ENCODE data around the gene C1orf94. TPM values are rescaled to one million over a fixed set of nuclear protein-coding genes. Genes with fewer than 3 reads are reported as not detected.

The C1orf94 gene
- total and polyA plus RNA-seq, 2 of the 8 experiments (the other 6 are each of a cell fraction or from before 2014, with no cell fraction given) = 5.8 to 12.5 TPM

GRCh38 chr1:34164771-34165391, 11.8 kb upstream of the C1orf94 start, which contains the start of gene CSMD2:
TSS of gene CSMD2 (minus strand) at chr1:34165230. CDS start at chr1:34165097, 133 bp downstream.
- Histone ChIP-seq H3K23me2 (ENCODE audit: low read depth, low read length) (peaks cover 35% of the 10 kb centered on the region), H2BK15ac (ENCODE audit: low read length) (peak within 1 kb of the TSS; percentile 98; the same call in 1 of the 2 replicates), H2BK12ac (ENCODE audit: low read depth, low read length) (peak within 1 kb of the TSS; percentile 99; the same call in 1 of the 2 replicates), H3K56ac (replicated peaks; ENCODE audit: insufficient read length, low read depth, low read length) (peak within 1 kb of the TSS; percentile 77), H4K5ac (ENCODE audit: insufficient read length, low read depth, low read length) (peak within 1 kb of the TSS; percentile 84), H3K9ac (replicated peaks in 1 of 4; ENCODE audit: extremely low read depth in 1 of 4, low read depth in 3 of 4, low read length in 3 of 4) (peak within 1 kb of the TSS; percentile 49 to 86 (median 74)), H4K20me1 (replicated peaks in 1 of 2; ENCODE audit: control insufficient read depth in 1 of 2, insufficient read depth in 2 of 2, low read length in 2 of 2) (peaks cover 2 to 3% of the 10 kb centered on the region in 2 experiments), H3K27me3 (replicated peaks in 1 of 4; ENCODE audit: control insufficient read depth in 3 of 4, extremely low read depth in 1 of 4, insufficient read depth in 3 of 4, low read length in 3 of 4) (no peaks in the 10 kb centered on the region), H3K18ac (ENCODE audit: extremely low read depth, low read length) (peak within 1 kb of the TSS; percentile 94), H2BK5ac (ENCODE audit: low read depth, low read length) (peak within 1 kb of the TSS; percentile 92; the same call in 1 of the 2 replicates), H2AFZ (ENCODE audit: low read length) (0 out of 2 replicates have a peak within 1 kb of the TSS, but pooled peaks have one; percentile 68), H2BK120ac (replicated peaks; ENCODE audit: low read depth, low read length) (peak within 1 kb of the TSS; percentile 52), H3K4me2 (ENCODE audit: insufficient read depth in 1 of 2, low read depth in 2 of 2, low read length in 2 of 2) (peak within 1 kb of the TSS; percentile 87 to 97), H2AK5ac (ENCODE audit: low read depth, low read length) (peak within 1 kb of the TSS; percentile 93; the same call in 1 of the 2 replicates), H3K23ac (ENCODE audit: insufficient read length) (no peak within 1 kb of the TSS), H3K79me1 (ENCODE audit: low read depth, low read length) (peaks cover 10% of the 10 kb centered on the region; the same call in 1 of the 2 replicates), H3K4me3 (ENCODE audit: extremely low read depth in 1 of 4, insufficient read depth in 2 of 4, low read depth in 3 of 4, low read length in 4 of 4) (peak within 1 kb of the TSS; percentile 80 to 90 (median 82)), H3K14ac (ENCODE audit: insufficient read length) (no peak within 1 kb of the TSS), H4K91ac (replicated peaks; ENCODE audit: insufficient read length, low read length) (peak within 1 kb of the TSS; percentile 97), H3K36me3 (ENCODE audit: control insufficient read depth in 2 of 4, insufficient read depth in 4 of 4, low read length in 3 of 4) (no peaks in the 10 kb centered on the region), H4K8ac (ENCODE audit: extremely low read depth, insufficient read depth, low read length) (peak within 1 kb of the TSS; percentile 83), H3K79me2 (ENCODE audit: control insufficient read depth in 1 of 2, insufficient read depth in 2 of 2, low read length in 2 of 2) (peaks cover 10 to 40% of the 10 kb centered on the region in 2 experiments), H3K4ac (replicated peaks; ENCODE audit: insufficient read length, low read depth, low read length) (peak within 1 kb of the TSS; percentile 63), H3K4me1 (replicated peaks in 1 of 4; ENCODE audit: control insufficient read depth in 3 of 4, insufficient read depth in 4 of 4, low read length in 3 of 4) (peaks cover 5 to 21% (median 12%) of the 10 kb centered on the region in 4 experiments), H3K27ac (ENCODE audit: low read depth, low read length) (0 out of 2 replicates have a peak within 1 kb of the TSS, but pooled peaks have one; percentile 16), H2BK20ac (ENCODE audit: low read length) (peak within 1 kb of the TSS; percentile 93), H3K9me3 (ENCODE audit: insufficient read depth in 2 of 2, low read depth in 1 of 2, low read length in 1 of 2) (no peaks in the 10 kb centered on the region)
- POLR2A ChIA-PET (ENCODE audit: partially characterized antibody) = interaction anchor here (0.7 to 7.0 kb wide), 4 partner anchors 12 to 215 kb away, joined by 3 to 82 read pairs (median 4); partner anchors contain the start of gene C1orf94
- CTCF ChIA-PET (ENCODE audit: partially characterized antibody) = interaction anchor here (0.8 to 1.3 kb wide), 2 partner anchors 10 to 177 kb away, joined by 3 to 5 read pairs; no protein-coding TSS in a partner anchor
- DNase-seq (ENCODE audit: low read depth in 1 of 2, low spot score in 2 of 2) = peak in 1 of 2 experiments; percentile 86
- WGBS, 2 experiments (ENCODE audit: extremely low coverage in 1 of 2, insufficient coverage in 1 of 2, insufficient read length in 1 of 2, insufficient replicate concordance in 2 of 2, low coverage in 1 of 2, low lambda C conversion rate in 2 of 2, missing lambda C conversion rate in 1 of 2) = 2% methylated on average over 44 of the region's 78 CpGs; no CpG with 5 or more reads in 1 of the 2 experiments
- no peak for FAIRE-seq
- no peak for TF ChIP-seq NANOG (IDR thresholded peaks at IDR 0.05; ENCODE audit: insufficient read depth, low read depth, low read length, poor library complexity, severe bottlenecking)
- TF ChIP-seq TCF12 (IDR thresholded peaks at IDR 0.05; ENCODE audit: low read depth, low read length) = no peak
- no peak for TF ChIP-seq ASH2L (IDR thresholded peaks at IDR 0.05; ENCODE audit: low read length)
- no peak for TF ChIP-seq YY1 (IDR thresholded peaks at IDR 0.05; ENCODE audit: low read depth, low read length)
- peak in 1 of 2 experiments; percentile 92; a peak in 2 of 3 replicates for TF ChIP-seq EP300 (IDR thresholded peaks at IDR 0.05; ENCODE audit: borderline replicate concordance in 1 of 2, low read depth in 2 of 2, low read length in 2 of 2)
- no peak for TF ChIP-seq E2F6 (IDR thresholded peaks at IDR 0.05)
- TF ChIP-seq SAP30 (IDR thresholded peaks at IDR 0.05; ENCODE audit: insufficient read depth, insufficient replicate concordance, low read length) = no peak
- TF ChIP-seq SUZ12 (IDR thresholded peaks at IDR 0.05; ENCODE audit: low read length) = 0 out of 2 replicates have a peak, but pooled peaks have one; percentile 2
- no peak for TF ChIP-seq FOSL1 (IDR thresholded peaks at IDR 0.05; ENCODE audit: insufficient read depth, low read depth, low read length)
- no peak for TF ChIP-seq EZH2 (IDR thresholded peaks at IDR 0.05; ENCODE audit: low read depth, low read length, severe bottlenecking)

Data from H1 (cell line).